NCI-H2171 (cell line): ENCODE measurements around the gene PMF1.

Source experiments
- DNase-seq: peaks from one replicate; lab custom pipeline; 2025; lab: John Stamatoyannopoulos, UW

The PMF1 gene

GRCh38 chr1:156236164-156236563 is 23.4 kb downstream of the PMF1 start:
- no peak for DNase-seq

GRCh38 chr1:156238248-156238647 is 25.4 kb downstream of the PMF1 start:
- no peak for DNase-seq

GRCh38 chr1:156241311-156241811 is 28.6 kb downstream of the PMF1 start:
- no peak for DNase-seq

- no peak for DNase-seq
Measured at GRCh38 chr1:156241926-156242325, 29.1 kb downstream of the PMF1 start, which contains the start of gene BGLAP. BGLAP (plus strand) TSS chr1:156242184; CDS start chr1:156242232, 48 bp downstream.

GRCh38 chr1:156242738-156243137 is 29.9 kb downstream of the PMF1 start:
- no peak for DNase-seq

- DNase-seq, result no peak
Measured at GRCh38 chr1:156244126-156244525, 31.3 kb downstream of the PMF1 start.

- no peak for DNase-seq
Measured at GRCh38 chr1:156244712-156245111, 31.9 kb downstream of the PMF1 start.

GRCh38 chr1:156245451-156246232 is 32.8 kb downstream of the PMF1 start:
- DNase-seq, result no peak

GRCh38 chr1:156246241-156246780 is 33.5 kb downstream of the PMF1 start:
- DNase-seq, result no peak

- DNase-seq, result no peak
Measured at GRCh38 chr1:156246781-156247459, 34.1 kb downstream of the PMF1 start.

- no peak for DNase-seq
Measured at GRCh38 chr1:156247460-156248322, 34.9 kb downstream of the PMF1 start, which contains the start of gene PAQR6. PAQR6 (minus strand) TSS chr1:156248056; CDS start chr1:156246731, 1,325 bp downstream.

GRCh38 chr1:156248323-156248683 is 35.5 kb downstream of the PMF1 start:
- DNase-seq, result no peak

- no peak for DNase-seq
Measured at GRCh38 chr1:156249593-156249992, 36.8 kb downstream of the PMF1 start.

GRCh38 chr1:156251527-156251926 is 38.7 kb downstream of the PMF1 start:
- peak; percentile 32 for DNase-seq

GRCh38 chr1:156253634-156254033 is 40.8 kb downstream of the PMF1 start:
- no peak for DNase-seq

GRCh38 chr1:156257711-156258110 is 44.9 kb downstream of the PMF1 start:
- DNase-seq, result no peak

- DNase-seq, result no peak
Measured at GRCh38 chr1:156258859-156259258, 46.1 kb downstream of the PMF1 start.

GRCh38 chr1:156259805-156260204 is 47.0 kb downstream of the PMF1 start:
- DNase-seq, result no peak

GRCh38 chr1:156260896-156261295 is 48.1 kb downstream of the PMF1 start:
- DNase-seq, result no peak

GRCh38 chr1:156262461-156263287 is 49.9 kb downstream of the PMF1 start:
- no peak for DNase-seq

GRCh38 chr1:156263288-156263655 is 50.5 kb downstream of the PMF1 start:
- DNase-seq, result no peak
